Vein endothelial cell (primary cell): ENCODE measurements around the gene NSF. TPM values are rescaled to one million over a fixed set of nuclear protein-coding genes. Genes with fewer than 3 reads are reported as not detected.

ENCODE experiments used
- total RNA-seq: library from RNA; depleted of rRNA; stranded (reverse); fragments of >200 nt; gene quantifications from 2 replicates; pipeline ENCODE4 v1.2.3, GENCODE V29; 2012

NSF gene
- total RNA-seq, result 36.3 and 48.3 TPM in 2 replicates

DNA sequence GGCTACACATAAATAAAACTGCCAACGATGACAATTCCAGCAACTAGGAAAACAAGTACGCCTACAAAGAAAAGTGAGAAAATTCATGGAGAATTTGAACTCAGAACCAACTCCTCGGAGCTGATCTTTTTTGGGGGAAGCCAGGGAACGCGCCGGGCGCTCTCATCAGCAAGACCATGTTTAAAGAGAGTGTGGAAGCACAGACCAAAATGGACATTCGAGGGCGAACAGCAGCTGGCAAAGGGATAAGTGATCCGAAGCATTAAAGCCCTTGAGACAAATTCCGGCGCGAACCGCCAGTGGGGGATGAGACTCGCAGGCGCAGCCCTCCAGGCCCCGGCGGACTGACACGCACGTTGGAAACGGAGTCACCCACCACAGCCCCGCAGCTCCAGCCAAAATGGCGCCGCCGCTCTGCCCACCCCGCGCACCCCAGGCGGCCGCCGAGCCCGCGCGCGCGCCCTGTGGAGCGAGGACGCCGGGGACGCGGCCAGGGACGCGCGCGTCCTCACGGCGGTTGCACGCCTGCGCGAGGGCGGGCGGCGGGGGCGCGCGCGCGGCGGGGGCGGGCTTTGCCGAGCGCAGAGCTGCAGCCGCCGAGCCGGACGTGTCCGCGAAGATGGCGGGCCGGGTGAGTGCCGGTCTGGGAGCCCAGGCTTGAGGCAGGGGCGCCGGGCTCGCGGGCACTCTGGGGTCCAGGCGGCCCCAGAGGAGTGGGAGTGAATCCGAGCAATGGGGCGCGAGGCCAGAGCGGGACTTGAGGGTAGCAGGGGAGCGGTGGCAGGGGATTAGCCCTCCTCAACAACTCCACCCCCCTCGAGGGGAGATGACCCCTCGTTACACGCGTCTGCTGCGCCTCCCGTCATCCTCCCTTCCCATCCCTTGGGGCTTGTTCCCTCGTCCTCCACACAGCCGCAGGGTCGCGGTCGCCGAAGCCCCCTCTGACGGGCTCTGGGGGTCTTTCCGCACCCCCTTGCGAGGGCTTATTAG lies at the start of gene NSF:
Gene NSF (plus strand): TSS at position 513 of the 990 bp plus-strand sequence. CDS start 107 bp downstream, at position 620.

DNA sequence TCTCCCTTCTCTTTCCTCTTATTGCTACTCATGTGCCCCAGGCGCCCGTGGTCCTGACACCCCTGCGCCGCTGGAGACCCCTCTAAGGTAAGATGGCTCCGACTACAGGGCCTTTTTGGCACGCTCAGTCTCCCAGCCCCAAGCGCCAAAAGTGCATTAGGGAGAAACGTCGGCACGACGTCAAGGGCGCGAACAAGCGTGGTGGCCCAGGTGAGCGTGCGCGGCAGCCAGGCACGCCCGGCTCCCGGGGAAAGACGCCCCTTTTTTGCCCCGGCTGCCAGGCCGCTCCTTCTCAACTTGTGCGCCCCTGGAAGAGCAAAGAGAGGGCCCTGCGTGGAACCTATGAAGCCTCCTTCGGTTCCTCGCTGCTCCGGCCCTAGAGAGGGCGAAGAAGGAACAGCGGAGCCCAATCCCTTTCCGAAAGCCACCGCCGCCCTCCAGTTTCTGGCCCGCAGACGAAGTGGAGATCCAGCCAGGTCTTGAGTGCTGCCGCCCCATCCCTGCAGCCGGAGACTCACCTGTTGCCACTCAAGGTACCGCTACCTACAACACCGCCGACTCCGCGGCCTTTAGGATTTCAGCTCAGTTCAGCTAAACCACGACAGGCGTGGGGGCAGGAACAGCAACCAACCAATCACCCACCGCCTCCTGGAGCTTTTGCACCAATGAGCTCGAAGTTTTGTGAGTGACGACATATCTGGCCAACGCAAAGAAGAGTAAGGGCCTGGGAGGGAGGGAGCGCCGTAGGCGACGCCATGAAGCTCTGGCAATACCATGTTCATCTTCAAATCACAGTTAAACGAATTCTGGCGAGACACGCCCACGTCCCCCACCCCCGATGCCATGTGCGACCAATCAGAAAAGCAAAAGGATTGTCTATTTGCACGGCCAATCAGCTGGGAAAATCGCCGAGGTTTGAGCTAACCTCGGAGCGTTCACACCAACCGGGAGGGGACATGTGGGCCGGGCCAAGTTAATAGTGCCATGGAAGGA lies 11.1 kb upstream of the NSF start, which contains the start of gene ARL17A:
Gene ARL17A (minus strand): TSS at position 609 of the 993 bp plus-strand sequence. CDS start 3,369 bp downstream, outside the sequence.

Other genes with a start within 250 kb of the NSF start
- 3.9 and 5.2 TPM in 2 replicates for gene ARL17B, start 228.9 kb upstream of the NSF start, total RNA-seq
- 4.2 and 11.7 TPM in 2 replicates for gene LRRC37A2, start 78.2 kb upstream of the NSF start, total RNA-seq
- gene ARL17A, start 11.0 kb upstream of the NSF start, total RNA-seq, result 2.6 and 4.4 TPM in 2 replicates
- 1.2 and 1.3 TPM in 2 replicates for gene WNT3, start 228.0 kb downstream of the NSF start, total RNA-seq